GM21526 (cell line): ENCODE data around the gene SYT1.
"Not testable (repeated sequence)": the region's sequence is repeated elsewhere in the genome, so short reads cannot be mapped to it uniquely, and the experiment has no call there.

Experiments used
- ATAC-seq: cut with Tn5 transposase; IDR thresholded peaks from one replicate; pipeline ENCODE4 v1.9.1; 2021; ENCODE audit warnings: moderate library complexity; ENCODE audit not compliant: unreplicated experiment, low FRiP score

SYT1 gene

GRCh38 chr12:78964521-78964920 lies 99.9 kb downstream of the SYT1 start:
- ATAC-seq, result no peak

GRCh38 chr12:78966062-78966461 lies 101.5 kb downstream of the SYT1 start:
- ATAC-seq, result no peak

DNA sequence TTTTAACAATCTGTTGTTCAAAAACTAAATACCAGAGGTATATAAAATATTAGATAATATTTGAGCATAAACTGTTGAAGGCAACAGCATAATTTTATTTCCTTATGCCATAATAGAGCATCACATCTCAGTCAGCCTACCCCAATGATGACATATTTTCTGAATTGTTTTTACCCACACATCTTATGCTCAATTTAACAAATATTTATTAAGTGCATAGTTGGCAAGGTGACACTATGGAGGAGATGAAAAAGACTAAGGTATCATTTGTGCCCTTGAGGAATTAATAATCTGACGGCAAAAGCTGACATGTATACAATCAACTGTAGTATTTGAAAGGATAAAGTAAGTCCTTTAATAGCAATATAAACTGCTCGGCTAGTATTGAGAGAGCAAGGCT lies 102.4 kb downstream of the SYT1 start:
- ATAC-seq, result no peak

DNA sequence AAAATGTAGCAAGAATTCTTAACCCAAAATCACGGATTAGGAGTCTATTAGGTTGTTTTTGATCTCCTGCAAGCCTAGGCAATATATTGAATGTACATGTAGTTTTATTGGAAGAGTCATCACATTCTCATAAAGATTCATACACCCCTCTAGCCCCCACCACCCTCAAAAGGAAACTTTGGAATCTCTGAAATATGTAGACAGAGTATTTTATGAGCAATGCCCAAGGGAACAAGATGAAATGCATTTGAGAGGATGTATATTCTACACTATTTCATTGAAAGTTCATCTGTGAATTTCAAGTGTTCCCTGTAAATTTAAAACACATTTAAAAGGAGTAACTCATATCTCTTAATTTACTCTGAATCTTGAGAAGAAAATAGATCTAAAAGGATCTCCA lies 103.7 kb downstream of the SYT1 start:
- ATAC-seq, result no peak

DNA sequence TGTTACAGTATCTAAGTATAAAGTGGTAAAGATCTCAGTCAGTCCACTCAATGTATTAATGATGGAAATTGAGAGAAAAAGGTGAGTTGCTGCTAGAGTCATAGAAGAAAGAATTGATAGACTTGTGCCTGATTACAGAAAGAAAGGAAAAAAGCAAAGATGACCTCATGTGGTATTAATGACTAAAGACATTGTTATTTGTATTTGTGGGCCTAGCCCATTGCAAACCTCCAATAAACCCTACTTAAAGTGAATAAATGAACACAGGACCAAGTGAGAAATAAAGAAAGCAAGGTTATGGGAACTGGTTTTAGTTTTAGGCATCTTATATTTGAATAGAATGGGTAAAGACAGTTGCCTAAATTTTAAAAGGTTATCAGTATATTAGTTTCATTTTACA lies 105.5 kb downstream of the SYT1 start:
- no peak for ATAC-seq

GRCh38 chr12:78977304-78977867 lies 112.8 kb downstream of the SYT1 start:
- ATAC-seq, result no peak

GRCh38 chr12:78994168-78994791 lies 129.7 kb downstream of the SYT1 start:
- no peak for ATAC-seq

GRCh38 chr12:79000501-79000900 lies 135.9 kb downstream of the SYT1 start:
- ATAC-seq, result no peak

GRCh38 chr12:79001404-79001803 lies 136.8 kb downstream of the SYT1 start:
- no peak for ATAC-seq

DNA sequence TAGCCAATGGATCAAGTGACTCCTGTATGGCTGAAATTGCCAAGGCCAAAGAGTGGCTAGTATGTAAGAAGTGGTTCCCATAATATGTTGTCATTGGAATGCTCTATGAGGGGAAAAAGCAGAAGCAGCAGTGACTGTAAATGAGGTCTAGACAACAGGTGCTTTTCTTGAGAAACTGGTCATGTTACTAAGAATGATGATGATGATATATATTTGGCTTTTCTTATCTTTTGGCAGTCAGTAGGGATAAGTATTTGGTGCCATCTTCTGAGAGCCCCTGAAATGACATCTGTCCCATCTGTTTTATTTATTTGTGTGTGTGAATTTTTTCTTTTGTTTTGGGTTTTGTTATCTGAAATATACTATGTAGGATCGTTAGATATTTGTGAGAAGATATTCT lies 141.7 kb downstream of the SYT1 start:
- ATAC-seq, result no peak

GRCh38 chr12:79008591-79008990 lies 144.0 kb downstream of the SYT1 start:
- no peak for ATAC-seq

DNA sequence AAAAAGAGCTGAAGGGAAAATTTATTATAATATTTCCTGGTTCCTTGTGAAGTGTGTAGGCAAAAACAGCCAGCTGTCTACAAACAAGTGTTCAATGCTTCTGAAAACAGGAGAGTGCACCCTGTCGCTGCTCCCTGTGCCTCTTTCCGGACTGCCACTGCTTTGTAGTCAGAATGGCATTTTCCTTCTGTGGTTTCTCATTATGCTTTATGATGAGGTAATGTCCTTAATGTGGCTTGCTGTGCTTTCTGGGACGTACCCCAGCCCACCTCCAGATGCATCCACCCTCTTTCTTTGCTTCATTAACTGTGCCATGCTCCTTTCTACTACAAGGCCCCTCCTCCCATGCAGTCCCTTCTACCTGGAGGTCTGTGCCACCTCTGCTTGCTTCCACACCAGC lies 148.1 kb downstream of the SYT1 start:
- no peak for ATAC-seq

DNA sequence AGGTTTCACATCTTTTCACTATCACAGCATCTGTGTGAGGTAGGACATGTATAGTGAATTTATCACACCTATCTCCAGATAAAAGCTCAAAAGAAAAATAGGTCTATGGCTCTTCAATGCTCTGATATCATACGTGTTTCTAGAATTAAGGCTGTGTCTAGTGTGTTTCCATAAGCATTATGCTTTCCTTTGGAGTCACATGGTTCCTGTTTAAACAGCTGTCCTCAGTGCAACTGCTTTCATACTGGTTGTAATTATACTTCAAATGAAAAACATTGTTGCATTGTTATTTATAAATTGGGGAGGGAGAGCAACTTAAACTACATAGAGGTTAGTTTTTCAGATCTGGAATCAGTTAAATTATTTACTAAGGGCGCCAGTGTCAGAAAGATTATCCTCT lies 151.6 kb downstream of the SYT1 start:
- ATAC-seq, result no peak

DNA sequence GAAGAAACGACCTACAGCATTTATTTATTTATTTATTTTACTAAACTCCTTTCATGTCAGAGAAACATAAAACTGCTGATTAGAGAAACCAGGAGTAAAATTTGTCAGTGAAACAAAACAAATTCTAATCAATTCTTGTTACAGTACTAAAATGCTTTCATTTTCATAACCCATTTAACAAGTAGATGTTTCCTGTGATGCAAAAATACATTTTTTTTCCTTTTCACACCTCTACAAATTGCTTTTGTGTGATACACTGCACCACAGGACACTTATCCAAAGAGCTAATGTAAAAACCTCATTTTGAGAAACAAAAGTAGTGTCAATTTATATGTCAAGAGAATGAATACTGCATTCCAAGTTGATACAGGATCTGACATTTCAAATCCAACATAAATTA lies 155.1 kb downstream of the SYT1 start:
- no peak for ATAC-seq

- ATAC-seq, result no peak
Observed at GRCh38 chr12:79020106-79020505, 155.5 kb downstream of the SYT1 start.

- no peak for ATAC-seq
Observed at GRCh38 chr12:79021021-79021420, 156.4 kb downstream of the SYT1 start.

DNA sequence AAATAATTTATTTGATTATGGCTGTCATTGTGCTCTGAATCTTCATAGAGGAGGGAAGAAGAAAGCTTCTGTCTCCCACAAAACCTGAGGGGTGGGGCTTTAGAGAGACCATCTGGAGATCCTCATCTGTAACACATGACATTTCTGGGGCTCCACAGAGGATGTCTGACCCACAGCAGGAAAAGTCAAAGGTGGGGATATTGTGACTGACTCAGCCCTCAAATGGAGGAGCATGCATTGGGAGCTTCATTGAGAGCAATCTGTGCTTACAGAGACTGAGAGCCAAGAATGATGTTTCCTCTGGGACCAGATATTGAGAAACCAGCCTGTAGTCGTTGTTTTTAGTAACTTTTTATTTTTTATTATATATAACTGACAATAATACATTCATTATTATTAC lies 158.7 kb downstream of the SYT1 start:
- no peak for ATAC-seq

- no peak for ATAC-seq
Observed at GRCh38 chr12:79023784-79024183, 159.2 kb downstream of the SYT1 start.

GRCh38 chr12:79033788-79034187 lies 169.2 kb downstream of the SYT1 start:
- no peak for ATAC-seq

- not testable (repeated sequence) for ATAC-seq
Observed at GRCh38 chr12:79044748-79045147, 180.2 kb downstream of the SYT1 start.

DNA sequence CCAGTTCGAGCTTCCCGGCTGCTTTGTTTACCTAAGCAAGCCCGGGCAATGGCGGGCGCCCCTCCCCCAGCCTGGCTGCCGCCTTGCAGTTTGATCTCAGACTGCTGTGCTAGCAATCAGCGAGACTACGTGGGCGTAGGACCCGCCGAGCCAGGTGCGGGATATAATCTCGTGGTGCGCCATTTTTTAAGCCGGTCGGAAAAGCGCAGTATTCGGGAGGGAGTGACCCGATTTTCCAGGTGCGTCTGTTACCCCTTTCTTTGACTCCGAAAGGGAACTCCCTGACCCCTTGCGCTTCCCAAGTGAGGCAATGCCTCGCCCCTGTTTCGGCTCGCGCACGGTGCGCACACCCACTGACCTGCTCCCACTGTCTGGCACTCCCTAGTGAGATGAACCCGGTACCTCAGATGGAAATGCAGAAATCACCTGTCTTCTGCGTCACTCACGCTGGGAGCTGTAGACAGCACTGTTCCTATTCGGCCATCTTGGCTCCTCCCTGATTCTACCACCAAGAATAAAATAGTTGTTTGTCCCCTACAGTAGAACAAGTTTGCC lies 180.7 kb downstream of the SYT1 start:
- not testable (repeated sequence) for ATAC-seq

- ATAC-seq, result no peak
Observed at GRCh38 chr12:79046021-79046420, 181.4 kb downstream of the SYT1 start.
